ENCODE results near the gene HUWE1.
"Not testable (repeated sequence)": the region's sequence is repeated elsewhere in the genome, so short reads cannot be mapped to it uniquely, and the experiment has no call there.

The HUWE1 gene, protein sequence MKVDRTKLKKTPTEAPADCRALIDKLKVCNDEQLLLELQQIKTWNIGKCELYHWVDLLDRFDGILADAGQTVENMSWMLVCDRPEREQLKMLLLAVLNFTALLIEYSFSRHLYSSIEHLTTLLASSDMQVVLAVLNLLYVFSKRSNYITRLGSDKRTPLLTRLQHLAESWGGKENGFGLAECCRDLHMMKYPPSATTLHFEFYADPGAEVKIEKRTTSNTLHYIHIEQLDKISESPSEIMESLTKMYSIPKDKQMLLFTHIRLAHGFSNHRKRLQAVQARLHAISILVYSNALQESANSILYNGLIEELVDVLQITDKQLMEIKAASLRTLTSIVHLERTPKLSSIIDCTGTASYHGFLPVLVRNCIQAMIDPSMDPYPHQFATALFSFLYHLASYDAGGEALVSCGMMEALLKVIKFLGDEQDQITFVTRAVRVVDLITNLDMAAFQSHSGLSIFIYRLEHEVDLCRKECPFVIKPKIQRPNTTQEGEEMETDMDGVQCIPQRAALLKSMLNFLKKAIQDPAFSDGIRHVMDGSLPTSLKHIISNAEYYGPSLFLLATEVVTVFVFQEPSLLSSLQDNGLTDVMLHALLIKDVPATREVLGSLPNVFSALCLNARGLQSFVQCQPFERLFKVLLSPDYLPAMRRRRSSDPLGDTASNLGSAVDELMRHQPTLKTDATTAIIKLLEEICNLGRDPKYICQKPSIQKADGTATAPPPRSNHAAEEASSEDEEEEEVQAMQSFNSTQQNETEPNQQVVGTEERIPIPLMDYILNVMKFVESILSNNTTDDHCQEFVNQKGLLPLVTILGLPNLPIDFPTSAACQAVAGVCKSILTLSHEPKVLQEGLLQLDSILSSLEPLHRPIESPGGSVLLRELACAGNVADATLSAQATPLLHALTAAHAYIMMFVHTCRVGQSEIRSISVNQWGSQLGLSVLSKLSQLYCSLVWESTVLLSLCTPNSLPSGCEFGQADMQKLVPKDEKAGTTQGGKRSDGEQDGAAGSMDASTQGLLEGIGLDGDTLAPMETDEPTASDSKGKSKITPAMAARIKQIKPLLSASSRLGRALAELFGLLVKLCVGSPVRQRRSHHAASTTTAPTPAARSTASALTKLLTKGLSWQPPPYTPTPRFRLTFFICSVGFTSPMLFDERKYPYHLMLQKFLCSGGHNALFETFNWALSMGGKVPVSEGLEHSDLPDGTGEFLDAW (N-terminal part only)

DNA sequence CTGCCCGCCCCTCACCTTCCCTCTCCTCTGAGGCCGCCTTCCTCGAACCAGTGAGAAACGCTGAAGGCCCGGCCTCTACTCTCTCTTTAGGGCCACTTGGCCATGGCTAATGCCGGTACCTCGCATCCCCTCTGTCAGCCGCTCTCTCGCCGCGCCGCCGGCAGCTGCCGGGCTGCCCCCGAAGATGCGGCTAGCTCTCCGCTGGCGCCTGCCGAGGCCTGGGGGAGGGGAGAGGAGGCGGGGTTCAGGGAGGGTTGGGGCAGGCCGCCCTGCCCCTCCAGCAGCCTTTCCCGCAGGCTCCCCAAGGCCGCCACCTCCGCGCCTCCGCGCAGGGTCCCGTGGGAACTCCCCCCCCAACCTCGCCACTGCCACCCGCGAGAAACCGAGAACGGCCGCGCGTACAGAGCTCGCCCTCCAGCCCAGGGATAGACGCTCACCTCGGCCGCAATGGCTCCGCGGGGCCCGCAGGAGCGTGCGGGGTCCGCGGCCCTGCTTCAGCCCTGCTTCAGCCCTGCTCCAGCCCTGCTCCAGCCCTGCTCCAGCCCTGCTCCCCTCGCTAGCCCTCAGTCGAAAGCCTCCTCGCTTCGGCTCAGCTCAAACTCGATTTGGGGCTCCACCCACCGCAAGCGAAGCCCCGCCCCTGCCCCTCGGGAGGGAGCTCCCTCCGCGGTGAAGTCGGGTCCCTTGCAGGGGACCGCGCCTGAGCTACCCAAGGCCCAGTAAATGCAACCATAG, at the start of gene HUWE1:
Gene HUWE1, minus strand, starts transcription at position 569 of the 735 bp plus-strand sequence. CDS start 32,612 bp downstream, outside the sequence.
- peak; percentile 90 for DNase-seq

DNA sequence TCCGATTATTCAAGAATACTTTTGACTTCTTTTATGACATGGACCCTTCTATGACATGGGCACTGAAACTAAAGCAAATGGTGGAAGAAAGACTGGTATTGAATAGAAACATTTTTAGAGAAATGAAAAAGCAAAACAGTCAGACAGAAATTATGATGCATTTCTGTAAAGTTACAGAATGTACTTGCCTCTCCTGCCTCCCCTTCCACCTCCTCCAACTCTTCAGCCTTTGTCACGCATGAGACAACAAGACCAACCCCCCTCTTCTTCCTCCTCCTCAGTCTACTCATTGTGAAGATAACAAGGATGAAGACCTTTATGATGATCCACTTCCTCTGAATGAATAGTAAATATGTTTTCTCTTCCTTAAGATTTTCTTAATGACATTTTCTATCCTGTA, 46.3 kb upstream of the HUWE1 start:
- DNase-seq: no peak

DNA sequence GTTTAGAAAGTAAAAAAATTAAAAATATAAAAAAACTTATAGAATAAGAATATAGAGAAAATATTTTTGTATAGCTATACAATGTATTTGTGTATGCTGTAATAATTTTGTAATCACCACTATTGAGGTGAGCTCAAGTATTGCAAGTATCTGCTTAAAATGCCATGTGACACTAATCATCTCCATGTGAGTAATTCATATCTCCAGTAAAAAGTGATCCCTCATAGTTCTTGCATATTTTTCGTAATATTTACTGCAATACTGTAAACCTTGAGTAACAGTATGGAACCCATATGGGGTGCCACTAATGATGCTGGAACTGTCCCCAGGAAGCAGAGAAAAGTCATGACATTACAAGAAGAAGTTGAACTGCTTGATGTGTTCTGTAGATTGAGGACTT, 43.2 kb upstream of the HUWE1 start:
- DNase-seq: no peak

DNA sequence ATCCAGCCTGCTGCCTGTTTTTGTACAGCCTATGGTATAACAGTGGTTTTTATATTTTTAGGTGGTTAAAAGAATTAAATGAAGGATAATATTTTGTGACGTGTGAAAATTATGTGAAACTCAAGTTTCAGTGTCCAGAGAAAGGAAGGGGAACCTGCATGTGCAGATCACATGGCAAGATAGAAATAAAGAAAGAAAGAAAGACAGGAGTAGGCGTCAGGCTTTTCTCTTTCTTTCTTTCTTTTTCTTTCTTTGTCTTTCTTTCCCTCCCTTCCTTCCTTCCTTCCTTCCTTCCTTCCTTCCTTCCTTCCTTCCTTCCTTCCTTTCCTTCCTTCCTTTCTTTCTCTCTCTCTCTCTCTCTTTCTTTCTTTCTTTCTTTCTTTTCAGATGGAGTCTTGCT, 42.0 kb upstream of the HUWE1 start:
- no peak for DNase-seq

DNA sequence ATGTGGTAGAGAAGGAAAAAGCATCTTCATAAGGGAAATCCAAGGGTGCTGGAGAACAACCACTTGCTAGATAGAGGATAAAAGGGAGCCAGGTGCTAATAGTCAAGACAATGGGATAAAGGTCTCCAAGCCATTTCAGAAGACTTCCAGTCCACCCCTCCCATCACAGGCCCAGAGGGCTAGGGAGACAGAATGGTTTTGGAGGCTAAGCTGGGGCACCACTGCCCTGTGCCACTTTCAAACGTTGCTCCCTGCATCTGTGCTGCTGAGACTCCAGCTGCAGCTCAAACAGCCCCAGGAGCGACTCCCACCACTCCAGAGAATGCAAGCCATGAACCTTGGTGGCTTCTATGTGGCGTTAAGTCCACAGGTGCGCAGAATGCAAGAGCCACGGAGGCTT, 38.4 kb upstream of the HUWE1 start:
- no peak for DNase-seq

DNA sequence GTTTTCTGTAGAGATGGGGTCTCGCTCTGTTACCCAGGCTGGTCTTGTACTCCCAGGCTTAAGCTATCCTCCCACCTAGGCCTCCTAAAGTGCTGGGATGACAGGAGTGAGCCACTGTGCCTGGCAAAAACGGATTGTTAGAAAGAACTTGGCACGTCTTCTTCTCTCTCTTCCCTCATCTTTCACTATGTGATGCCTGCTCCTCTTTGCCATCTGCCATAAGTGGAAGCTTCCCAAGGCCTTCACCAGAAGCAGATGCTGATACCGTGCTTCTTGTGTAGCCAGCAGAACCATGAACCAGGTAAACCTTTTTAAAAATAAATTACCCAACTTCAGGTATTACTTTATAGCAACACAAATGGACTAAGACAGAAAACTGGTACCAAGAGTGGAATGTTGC, 36.9 kb upstream of the HUWE1 start:
- DNase-seq: no peak

GRCh38 chrX:53721610-53722009, 35.1 kb upstream of the HUWE1 start:
- not testable (repeated sequence) for DNase-seq

- not testable (repeated sequence) for DNase-seq
These were observed 33.1 kb upstream of the HUWE1 start for GRCh38 chrX:53719666-53720065.

DNA sequence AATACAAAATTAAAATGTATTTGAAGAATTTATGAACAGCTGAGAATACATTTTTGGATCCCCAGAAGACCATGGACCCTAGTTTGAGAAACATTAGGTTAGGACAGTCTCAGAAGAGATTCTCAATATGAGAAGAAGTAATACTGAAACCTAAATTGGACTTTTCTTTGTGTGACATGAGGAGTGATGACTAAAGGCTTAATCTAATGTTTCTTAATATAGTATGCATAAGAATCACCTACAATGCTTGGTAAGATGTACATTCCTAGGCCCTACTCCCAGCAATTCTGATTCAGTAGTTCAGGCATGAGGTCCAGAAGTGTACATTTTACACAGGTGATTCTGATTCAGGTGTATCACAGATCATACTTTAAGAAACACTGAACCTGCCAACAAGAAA, 31.6 kb upstream of the HUWE1 start:
- no peak for DNase-seq

DNA sequence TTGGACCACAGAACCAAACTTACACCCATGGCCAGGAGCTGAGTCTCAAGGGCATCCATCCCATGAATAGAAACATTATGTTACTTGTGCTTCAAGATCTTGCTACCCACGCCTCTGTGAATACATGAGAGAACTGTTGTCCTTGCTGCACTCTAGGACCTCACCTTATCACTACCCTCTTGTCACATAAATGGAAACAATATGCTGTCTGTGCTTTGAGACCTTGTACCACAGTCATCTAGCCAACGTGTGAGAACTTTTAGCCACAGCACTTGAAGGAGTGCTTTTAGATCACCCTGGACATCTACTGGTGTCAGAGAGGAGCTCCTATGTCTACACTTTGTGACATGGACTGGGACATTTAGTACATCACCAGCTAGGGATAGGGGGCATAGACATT, 30.7 kb upstream of the HUWE1 start:
- no peak for DNase-seq

- no peak for DNase-seq
These were observed 30.0 kb upstream of the HUWE1 start for GRCh38 chrX:53716328-53717088.

DNA sequence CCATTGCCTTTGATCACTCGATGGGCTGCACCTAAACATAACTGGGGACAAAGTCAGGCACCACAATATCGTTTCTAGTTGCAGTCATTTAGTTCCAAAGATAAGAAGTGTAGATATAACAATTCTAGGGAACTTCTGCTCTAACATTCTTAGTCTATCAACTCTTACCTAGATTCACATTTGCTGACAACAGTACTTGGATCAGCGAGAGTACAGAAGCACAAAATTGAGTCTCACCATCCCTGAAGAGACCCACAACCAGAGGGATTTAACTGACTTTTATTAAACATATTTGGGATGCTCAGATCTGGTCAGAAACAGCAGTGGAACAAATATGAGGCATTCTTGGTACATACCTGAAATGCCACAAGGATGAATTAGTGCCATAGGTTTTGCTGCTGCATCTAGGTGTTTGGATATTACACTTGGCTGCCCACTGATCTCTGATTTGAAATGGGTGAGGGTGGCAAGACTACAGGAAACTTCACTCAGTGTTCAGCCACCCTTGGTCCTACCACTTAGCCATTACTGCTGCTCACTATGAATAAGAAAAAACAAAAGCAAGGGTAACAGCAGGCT, 28.9 kb upstream of the HUWE1 start:
- no peak for DNase-seq

DNA sequence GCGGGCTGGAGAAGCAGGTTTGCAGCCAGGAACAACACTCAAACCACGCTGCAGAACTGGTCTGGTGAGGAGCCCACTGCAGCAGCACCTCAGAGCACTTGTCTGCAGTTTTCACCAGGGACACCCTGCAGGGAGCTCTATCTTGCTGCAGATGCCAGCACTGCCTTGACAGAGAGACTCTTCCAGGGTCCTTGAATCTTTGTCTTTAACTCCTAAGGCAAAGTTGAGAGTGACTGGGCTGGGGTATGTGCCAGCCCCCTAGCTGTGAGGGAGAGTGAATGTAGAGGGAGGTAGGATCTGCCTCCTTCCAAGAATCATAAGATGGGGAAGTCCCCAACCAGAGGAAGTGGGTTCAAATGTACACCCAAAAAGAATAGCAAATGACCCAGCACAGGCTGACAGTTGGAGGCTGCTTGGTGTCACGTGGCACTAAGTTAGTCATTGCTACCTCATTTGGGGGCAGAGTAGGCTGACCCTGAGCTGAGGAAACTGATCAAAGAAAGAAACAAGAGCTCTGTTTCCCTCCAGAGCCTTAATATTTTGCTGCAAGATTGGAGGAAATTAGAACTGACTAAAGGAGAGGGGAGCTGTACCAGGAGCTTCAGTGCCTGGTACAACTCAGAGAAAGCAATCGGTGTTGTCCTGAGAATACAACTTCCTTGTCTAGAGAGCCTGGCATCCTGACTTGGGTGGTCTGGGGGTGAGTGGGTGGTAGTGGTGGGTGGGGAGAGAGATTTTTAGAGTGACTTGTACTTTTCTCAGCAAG, 28.2 kb upstream of the HUWE1 start:
- no peak for DNase-seq

- DNase-seq: no peak
These were observed 27.6 kb upstream of the HUWE1 start for GRCh38 chrX:53713987-53714579.

DNA sequence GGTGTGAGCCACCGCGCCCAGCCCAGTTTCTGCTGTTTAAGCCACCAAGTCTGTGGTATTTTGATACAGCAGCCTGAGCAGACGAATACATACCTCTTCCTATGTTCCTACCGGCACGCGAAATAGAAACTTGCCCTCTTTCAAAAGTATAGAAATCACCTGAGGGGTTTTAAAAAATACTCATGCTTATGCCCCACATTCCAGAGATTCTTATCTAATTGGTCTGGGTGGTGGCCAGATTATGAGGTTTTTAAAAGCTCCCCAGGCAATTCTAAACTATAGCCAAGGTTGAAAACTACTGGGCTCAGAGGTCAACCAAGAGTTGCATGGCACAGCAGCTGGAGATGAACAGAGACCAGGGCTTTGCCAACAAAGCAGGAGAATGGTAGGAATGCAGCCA, 24.9 kb upstream of the HUWE1 start:
- DNase-seq: no peak

DNA sequence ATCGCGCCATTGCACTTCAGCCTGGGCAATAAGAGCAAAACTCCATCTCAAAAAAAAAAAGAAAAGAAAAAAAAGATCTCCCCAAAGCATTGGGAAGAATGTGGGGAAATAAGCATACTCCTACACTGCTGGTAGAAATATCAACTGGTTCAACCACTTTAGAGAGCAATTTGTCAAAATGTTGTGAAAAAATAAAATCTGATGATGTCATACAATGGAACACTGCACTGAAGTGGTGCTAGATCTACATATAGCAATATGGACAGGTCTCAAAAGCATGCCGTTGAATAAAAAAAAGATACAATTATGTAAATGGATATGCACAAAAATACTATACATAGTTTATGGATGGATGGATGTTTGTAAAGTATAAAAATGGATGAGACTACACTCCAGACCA, 18.3 kb upstream of the HUWE1 start:
- DNase-seq: no peak

- DNase-seq: no peak
These were observed 17.8 kb upstream of the HUWE1 start for GRCh38 chrX:53704294-53704693.

DNA sequence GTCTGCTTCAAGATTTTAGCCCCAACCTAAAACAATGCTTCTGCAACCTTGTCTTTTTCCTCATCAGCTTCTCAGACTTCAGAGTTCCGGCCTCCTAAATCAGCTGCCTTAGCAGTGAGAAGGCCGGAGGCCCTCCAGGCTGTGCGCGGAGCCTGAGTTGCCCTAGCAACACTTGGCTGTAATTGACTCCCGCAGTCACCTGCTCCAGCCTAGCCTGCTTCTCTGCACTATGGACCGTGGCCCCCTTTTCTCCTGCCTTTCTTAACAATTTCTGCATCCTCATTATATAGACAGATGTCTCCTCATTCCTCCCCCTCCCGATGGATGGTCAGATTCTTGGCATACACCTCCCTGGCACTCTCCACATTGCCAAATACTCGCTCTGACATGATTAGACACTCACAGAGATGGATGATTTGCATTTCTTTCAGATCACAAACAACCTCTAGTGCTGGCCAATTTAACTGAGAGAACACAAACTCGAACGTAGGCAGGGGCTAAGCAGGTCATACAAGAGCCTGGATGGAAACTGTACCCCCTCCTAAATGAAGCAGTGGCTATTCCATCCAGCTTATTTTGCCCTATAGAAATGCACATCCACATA, 9.5 kb upstream of the HUWE1 start:
- peak; percentile 37 for DNase-seq

GRCh38 chrX:53694642-53695041, 8.1 kb upstream of the HUWE1 start:
- DNase-seq: no peak

DNA sequence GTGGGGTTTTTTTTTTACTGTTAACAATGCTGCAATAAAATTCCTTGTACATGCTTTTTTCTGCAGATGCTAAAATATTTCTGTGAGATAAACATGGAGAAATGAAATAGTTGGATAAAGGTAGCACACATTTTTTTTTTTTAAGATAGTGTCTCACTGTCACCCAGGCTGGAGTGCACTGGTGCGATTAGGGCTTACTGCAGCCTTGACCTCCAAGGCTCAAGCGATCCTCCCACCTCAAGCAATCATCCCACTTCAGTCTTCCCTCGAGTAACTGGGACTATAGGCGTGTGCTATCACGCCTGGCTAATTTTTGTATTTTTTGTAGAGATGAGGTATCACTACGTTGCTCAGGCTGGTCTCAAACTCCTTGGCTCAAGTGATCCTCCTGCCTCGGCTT, 1.8 kb upstream of the HUWE1 start:
- DNase-seq: no peak
